Upper lobe of left lung (tissue), 4 donors: ENCODE results near the gene FSTL5.

Experiments used
- CTCF ChIP-seq, 6 experiments: fragments of 450-650 bp in 4 of 6; fragments of 200-600 bp in 2 of 6; sonication (generic) in 2 of 6; IDR thresholded peaks; one replicate each; pipeline ENCODE4 v1.5.1; 2016 to 2019; ENCODE audit warnings: antibody characterized with exemption in 6 of 6
- POLR2A ChIP-seq, 4 donors: fragments of 450-650 bp; IDR thresholded peaks; one replicate each; pipeline ENCODE4 v1.5.1; 2016 to 2017; ENCODE audit warnings: antibody characterized with exemption in 4 of 4, mild to moderate bottlenecking in 2 of 4

- TF ChIP-seq CTCF (IDR thresholded peaks at IDR 0.05) (no peak), POLR2A (IDR thresholded peaks at IDR 0.05) (no peak)
These were observed 521.1 kb downstream of the FSTL5 start for GRCh38 chr4:161642708-161643107.
